GM12878 (cell line): ENCODE data around the gene GSTM4.

Experiments
- ETV6 ChIP-seq, 2 experiments: fragments of 450-650 bp in 1 of 2; IDR thresholded peaks in 1 of 2; conservative IDR thresholded peaks in 1 of 2; 2 replicates each; pipeline ENCODE4 v1.6.1; 2014; ENCODE audit warnings: antibody characterized with exemption in 1 of 2, borderline replicate concordance in 1 of 2, low read depth in 1 of 2, mild to moderate bottlenecking in 1 of 2, moderate library complexity in 1 of 2
- TAF1 ChIP-seq: IDR thresholded peaks from 2 replicates; pipeline ENCODE4 v1.6.1; 2011; ENCODE audit warnings: mild to moderate bottlenecking, low read depth, low read length, borderline replicate concordance

- TF ChIP-seq TAF1: no peak
- no peak for TF ChIP-seq ETV6 (conservative IDR thresholded peaks at IDR 0.05 in 1 of 2, IDR thresholded peaks at IDR 0.05 in 1 of 2; ENCODE audit: borderline replicate concordance in 1 of 2, low read depth in 1 of 2)
Measured at GRCh38 chr1:109654519-109654918, 1.4 kb upstream of the GSTM4 start.
